ENCODE results near the gene CSNK2A3. TPM values are rescaled to one million over a fixed set of nuclear protein-coding genes. Genes with fewer than 3 reads are reported as not detected.
"Not testable (repeated sequence)": the region's sequence is repeated elsewhere in the genome, so short reads cannot be mapped to it uniquely, and the experiment has no call there.

Gene CSNK2A3
- total RNA-seq (1 to 10 TPM in 5 of 10 donors, under 1 TPM in 5; 0.57 to 2.2 (median 1.00) TPM), polyA plus RNA-seq (under 1 TPM in 1 of 2 donors, not detected in 1; 0.59 TPM)
- long read RNA-seq, donor 1 = 0 reads
- long read RNA-seq, donor 2 = 0 reads
- long read RNA-seq, donor 3 = 0 reads

DNA sequence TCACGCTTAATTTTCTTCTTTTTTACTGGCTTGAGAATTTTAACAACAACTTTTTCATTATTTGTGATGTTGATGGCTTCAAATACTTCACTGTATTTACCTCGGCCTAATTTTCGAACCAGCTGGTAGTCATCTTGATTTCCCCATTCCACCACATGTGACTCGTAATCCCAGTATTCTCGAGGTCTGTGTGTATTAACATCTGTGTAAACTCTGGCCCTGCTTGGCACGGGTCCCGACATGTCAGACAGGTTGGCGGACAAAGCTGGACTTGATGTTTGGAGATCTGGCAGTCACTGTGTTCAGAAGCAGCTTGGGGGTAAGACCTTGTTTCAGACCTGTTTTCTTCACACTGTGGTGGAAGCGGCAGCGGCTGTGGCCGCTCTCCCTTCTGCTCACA, at the start of gene CSNK2A3:
Gene CSNK2A3 (minus strand): TSS at position 373 of the 400 bp plus-strand sequence. CDS start 131 bp downstream, at position 242.
- peaks cover 11 to 38% (median 30%) of the 10 kb centered on the region in 9 donors for H3K4me1 ChIP-seq

DNA sequence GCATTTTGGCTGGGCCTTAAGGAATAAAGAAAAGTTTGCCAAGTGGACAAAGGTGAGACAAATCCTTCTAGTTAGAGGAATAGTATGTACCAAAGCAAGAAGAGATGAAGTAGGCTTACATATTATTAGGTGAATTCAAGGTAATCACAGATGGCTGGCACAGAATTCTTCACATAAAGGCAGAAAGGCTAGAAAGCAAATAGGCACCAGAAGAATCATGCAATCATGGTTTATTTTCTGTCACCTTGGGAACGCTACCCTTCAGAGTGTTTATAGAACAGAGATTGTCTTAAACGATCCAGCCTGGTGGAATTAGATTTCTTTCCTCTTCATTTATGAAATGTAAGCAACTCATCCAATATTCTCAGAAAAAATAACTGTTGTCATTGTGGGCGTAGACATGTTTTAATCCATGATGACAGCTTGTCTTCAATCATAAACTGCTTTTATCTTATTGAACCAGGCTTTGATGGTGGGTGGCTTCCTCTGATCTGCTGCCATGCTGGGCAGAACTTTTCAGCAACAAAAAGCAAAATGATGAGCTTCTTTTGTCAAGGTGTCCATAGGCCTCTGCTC, 49.0 kb upstream of the CSNK2A3 start:
- TF ChIP-seq CTCF (IDR thresholded peaks at IDR 0.05) = no peak
- no peak overlapping the region for H3K27ac ChIP-seq
- 84 to 92% methylated on average over 3 of the region's 3 CpGs for WGBS, 2 donors
- no peak overlapping the region for H3K4me3 ChIP-seq
- H3K4me1 ChIP-seq = peaks cover 0 to 51% (median 22%) of the 10 kb centered on the region in 9 donors
- intact Hi-C loops (cut with DNase I) = loop anchor here in 6 of 10 donors (10.0 kb wide), 3 partner anchors 133 to 383 kb away; no protein-coding TSS in a partner anchor
- no peaks in the 10 kb centered on the region for H3K27me3 ChIP-seq
- no peaks in the 10 kb centered on the region for H3K9me3 ChIP-seq
- ATAC-seq (no peak), DNase-seq (no peak)
- H3K36me3 ChIP-seq = no peaks in the 10 kb centered on the region

More for the DNA sequence above, at the start of gene CSNK2A3:
- H3K9me3 ChIP-seq; DNase-seq; H3K27me3 ChIP-seq; H3K4me3 ChIP-seq; H3K36me3 ChIP-seq; intact Hi-C loops (cut with DNase I): not testable (repeated sequence)
- ATAC-seq = peak in 5 of 8 donors; percentile 12 to 39 (median 17)
- 78 to 83% methylated on average over 10 to 11 of the region's 11 CpGs for WGBS, 2 donors
- H3K27ac ChIP-seq = peak within 1 kb of the TSS in 1 of 10 donors; percentile 15

- no peak overlapping the region for H3K27ac ChIP-seq
- intact Hi-C loops (cut with DNase I) = loop anchor here in 6 of 10 donors (10.0 kb wide), 3 partner anchors 134 to 384 kb away; no protein-coding TSS in a partner anchor
- peak in 6 of 9 donors; percentile 8 to 28 (median 26) for TF ChIP-seq CTCF (IDR thresholded peaks at IDR 0.05)
- H3K27me3 ChIP-seq = no peaks in the 10 kb centered on the region
- H3K9me3 ChIP-seq = no peaks in the 10 kb centered on the region
- DNase-seq (no peak), ATAC-seq (no peak)
- H3K36me3 ChIP-seq = no peaks in the 10 kb centered on the region
- H3K4me1 ChIP-seq = peaks cover 0 to 51% (median 13%) of the 10 kb centered on the region in 9 donors
- 91 to 93% methylated on average over 9 of the region's 9 CpGs for WGBS, 2 donors
- H3K4me3 ChIP-seq = no peak overlapping the region
These were observed 47.7 kb upstream of the CSNK2A3 start for GRCh38 chr11:11400635-11401232.

DNA sequence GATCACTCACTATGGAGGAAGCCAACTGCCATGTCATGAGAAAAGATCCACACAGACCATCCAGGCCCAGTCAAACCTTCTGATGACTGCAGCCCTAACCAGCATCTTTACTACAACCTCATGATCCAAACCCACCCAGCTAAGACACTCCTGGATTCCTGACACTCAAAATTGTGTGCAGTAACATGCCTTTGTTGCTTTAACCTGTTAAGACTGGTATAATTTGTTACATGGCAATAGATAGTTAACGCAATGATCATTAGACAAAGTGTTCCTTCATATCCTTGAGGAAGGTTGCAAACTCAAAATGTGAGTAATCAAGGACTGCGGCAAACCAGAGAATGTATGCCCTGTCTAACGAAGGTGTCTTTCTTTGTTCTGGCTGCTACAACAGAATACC, 47.1 kb upstream of the CSNK2A3 start:
- intact Hi-C loops (cut with DNase I) = loop anchor here in 6 of 10 donors (10.0 kb wide), 3 partner anchors 135 to 385 kb away; no protein-coding TSS in a partner anchor
- Histone ChIP-seq H3K9me3 (no peaks in the 10 kb centered on the region), H3K36me3 (no peaks in the 10 kb centered on the region), H3K27me3 (no peaks in the 10 kb centered on the region), H3K27ac (no peak overlapping the region), H3K4me3 (no peak overlapping the region), H3K4me1 (peaks cover 0 to 45% (median 13%) of the 10 kb centered on the region in 9 donors)
- TF ChIP-seq CTCF (IDR thresholded peaks at IDR 0.05) = no peak
- ATAC-seq = no peak
- DNase-seq = no peak
- WGBS, 2 donors = 98 to 100% methylated on average over 3 of the region's 3 CpGs

Data from heart right ventricle (tissue), 16 donors.